HepG2 (cell line): ENCODE data around the gene LYSMD1. TPM values are rescaled to one million over a fixed set of nuclear protein-coding genes. Genes with fewer than 3 reads are reported as not detected.

Source experiments
- E2F2 ChIP-seq: sonication (generic); formaldehyde crosslinking; IDR thresholded peaks from 2 replicates; pipeline ENCODE4 v1.4.0; 2020; ENCODE audit warnings: missing genetic modification reagents, borderline replicate concordance
- FOXO4 ChIP-seq: sonication (generic); formaldehyde crosslinking; conservative IDR thresholded peaks from 2 replicates; pipeline ENCODE4 v1.8.1; 2023; ENCODE audit warnings: missing genetic modification reagents
- GZF1 ChIP-seq: sonication (generic); formaldehyde crosslinking; IDR thresholded peaks from 2 replicates; pipeline ENCODE4 v1.5.1; 2020; ENCODE audit warnings: mild to moderate bottlenecking, missing genetic modification reagents
- HMGA1 ChIP-seq: sonication (generic); formaldehyde crosslinking; conservative IDR thresholded peaks from 2 replicates; pipeline ENCODE4 v1.4.0; 2020; ENCODE audit warnings: missing genetic modification reagents
- HNF4A ChIP-seq: sonication (generic); formaldehyde crosslinking; IDR thresholded peaks from 2 replicates; pipeline ENCODE4 v1.4.0; 2020; ENCODE audit warnings: missing genetic modification reagents
- NFKBIZ ChIP-seq: IDR thresholded peaks from 2 replicates; pipeline ENCODE4 v1.6.1; 2018; ENCODE audit warnings: missing genetic modification reagents, missing compliant biosample characterization
- RORA ChIP-seq: sonication (generic); formaldehyde crosslinking; IDR thresholded peaks from 2 replicates; pipeline ENCODE4 v1.5.0; 2020; ENCODE audit warnings: mild to moderate bottlenecking, missing genetic modification reagents, moderate library complexity
- TCF7 ChIP-seq: sonication (generic); IDR thresholded peaks from 2 replicates; pipeline ENCODE4 v1.6.1; 2016; ENCODE audit warnings: antibody characterized with exemption, low read depth
- THYN1 ChIP-seq: sonication (generic); formaldehyde crosslinking; IDR thresholded peaks from 2 replicates; pipeline ENCODE4 v1.8.1; 2023; ENCODE audit warnings: low read depth, mild to moderate bottlenecking, moderate library complexity, missing genetic modification reagents, borderline replicate concordance
- YEATS2 ChIP-seq: sonication (generic); formaldehyde crosslinking; IDR thresholded peaks from 2 replicates; pipeline ENCODE4 v1.4.0; 2020; ENCODE audit warnings: missing genetic modification reagents, borderline replicate concordance
- ZBTB20 ChIP-seq: sonication (generic); formaldehyde crosslinking; IDR thresholded peaks from 2 replicates; pipeline ENCODE4 v1.8.1; 2023; ENCODE audit warnings: missing genetic modification reagents, low read depth, mild to moderate bottlenecking, borderline replicate concordance
- ZC3H4 ChIP-seq: sonication (generic); formaldehyde crosslinking; IDR thresholded peaks from 2 replicates; pipeline ENCODE4 v1.4.0; 2020; ENCODE audit warnings: missing genetic modification reagents, borderline replicate concordance
- ZMYM4 ChIP-seq: sonication (generic); formaldehyde crosslinking; IDR thresholded peaks from 2 replicates; pipeline ENCODE4 v1.8.1; 2023; ENCODE audit warnings: mild to moderate bottlenecking, missing genetic modification reagents
- ZNF276 ChIP-seq: sonication (generic); formaldehyde crosslinking; IDR thresholded peaks from 2 replicates; pipeline ENCODE4 v1.4.0; 2020; ENCODE audit warnings: mild to moderate bottlenecking, low read depth, missing genetic modification reagents
- ZNF292 ChIP-seq: sonication (generic); formaldehyde crosslinking; IDR thresholded peaks from 2 replicates; pipeline ENCODE4 v1.8.1; 2022; ENCODE audit warnings: mild to moderate bottlenecking, low read depth, missing genetic modification reagents, borderline replicate concordance
- ZNF468 ChIP-seq: sonication (generic); formaldehyde crosslinking; IDR thresholded peaks from 2 replicates; pipeline ENCODE4 v1.8.0; 2022; ENCODE audit warnings: mild to moderate bottlenecking, moderate library complexity, missing genetic modification reagents
- ZNF709 ChIP-seq: sonication (generic); formaldehyde crosslinking; IDR thresholded peaks from 2 replicates; pipeline ENCODE4 v1.5.0; 2020; ENCODE audit warnings: mild to moderate bottlenecking, missing genetic modification reagents
- ZNF737 ChIP-seq: sonication (generic); formaldehyde crosslinking; IDR thresholded peaks from 2 replicates; pipeline ENCODE4 v1.5.0; 2020; ENCODE audit warnings: missing genetic modification reagents, mild to moderate bottlenecking, borderline replicate concordance
- ZNF782 ChIP-seq: sonication (generic); formaldehyde crosslinking; IDR thresholded peaks from 2 replicates; pipeline ENCODE4 v1.4.0; 2020; ENCODE audit warnings: missing genetic modification reagents, mild to moderate bottlenecking, borderline replicate concordance
- polyA plus RNA-seq, 8 experiments: library from polyadenylated mRNA; depleted of rRNA in 3 of 8; stranded (reverse) in 7 of 8; unstranded in 1 of 8; fragments of >200 nt; fragmentation: Illumina TruSeq in 4 of 8; extraction: Trizol in 4 of 8; gene quantifications; 2 replicates each; pipeline versions ENCODE4 v1.2.1 to v1.2.3, GENCODE V29; 2011 to 2016; ENCODE audit warnings: low read depth in 4 of 8, missing spikeins in 1 of 8, mixed read lengths in 1 of 8; ENCODE audit not compliant: insufficient read depth in 1 of 8
- total RNA-seq, 5 experiments: library from RNA; depleted of rRNA; stranded (reverse); fragments of >200 nt; fragmentation: Illumina TruSeq; extraction: Trizol; gene quantifications; 2 replicates each; pipeline ENCODE4 v1.2.3, GENCODE V29; 2016; ENCODE audit warnings: low read depth in 1 of 5
- TF ChIP-seq, protein P1 (sequence below): sonication (generic); formaldehyde crosslinking; IDR thresholded peaks from 2 replicates; pipeline ENCODE4 v1.5.0; 2020; ENCODE audit warnings: mild to moderate bottlenecking, missing genetic modification reagents
- TF ChIP-seq, protein P2 (sequence below): sonication (generic); formaldehyde crosslinking; IDR thresholded peaks from 2 replicates; pipeline ENCODE4 v1.4.0; 2020; ENCODE audit warnings: mild to moderate bottlenecking, missing genetic modification reagents

Gene LYSMD1
- total and polyA plus RNA-seq, 2 of the 13 experiments (the other 11 are each of a cell fraction or from before 2014, with no cell fraction given) = 3.8 to 4.8 TPM

DNA sequence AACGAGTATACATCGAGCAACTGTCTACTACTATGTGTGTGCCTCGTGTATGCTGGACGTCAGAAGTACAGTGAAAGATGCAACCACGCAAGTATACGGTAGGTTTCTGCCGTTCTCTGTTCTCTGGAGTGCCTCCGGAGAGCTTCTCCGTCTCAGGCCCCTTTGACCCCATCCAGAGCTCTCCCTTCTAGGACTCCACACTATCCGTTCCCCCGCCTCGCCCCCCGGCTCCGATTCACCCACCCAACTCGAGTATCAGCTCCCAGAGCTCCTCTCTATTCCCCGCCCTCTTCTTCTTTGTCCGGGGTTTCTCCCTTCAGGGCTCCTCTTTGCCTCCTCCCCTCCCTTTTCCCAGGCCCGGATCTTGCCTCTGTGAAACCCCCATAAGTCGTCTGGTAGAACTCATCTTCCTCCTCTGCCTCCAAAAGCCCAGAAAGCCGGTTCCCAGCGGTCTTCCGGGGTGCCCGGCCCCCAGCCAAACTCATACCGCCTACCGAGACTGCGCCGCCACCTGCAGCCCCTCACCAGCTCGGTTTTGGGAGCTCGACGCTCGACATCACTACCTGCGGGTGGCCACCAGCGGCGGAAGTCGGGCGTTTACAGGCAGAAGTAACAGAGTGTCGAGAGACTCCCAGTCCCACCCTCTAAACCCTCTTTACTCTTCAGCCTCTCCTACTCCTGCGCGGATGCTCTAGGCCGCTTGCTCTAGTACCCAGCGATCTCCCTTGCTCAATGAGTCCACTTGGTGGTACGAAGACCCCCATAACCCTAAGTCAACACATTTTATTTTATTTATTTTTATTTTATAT, 24.1 kb upstream of the LYSMD1 start, which contains the start of gene VPS72 (continued):
- no peak for TF ChIP-seq FOXO4 (CRISPR knock-in tag)
- peak; percentile 41; the same call in 1 of the 2 replicates for TF ChIP-seq ZBTB20 (CRISPR knock-in tag)
- TF ChIP-seq ZNF468 (CRISPR knock-in tag) = no peak
- 0 out of 2 replicates have a peak, but pooled peaks have one; percentile 44 for TF ChIP-seq GZF1 (CRISPR knock-in tag)
- TF ChIP-seq, protein P1, sequence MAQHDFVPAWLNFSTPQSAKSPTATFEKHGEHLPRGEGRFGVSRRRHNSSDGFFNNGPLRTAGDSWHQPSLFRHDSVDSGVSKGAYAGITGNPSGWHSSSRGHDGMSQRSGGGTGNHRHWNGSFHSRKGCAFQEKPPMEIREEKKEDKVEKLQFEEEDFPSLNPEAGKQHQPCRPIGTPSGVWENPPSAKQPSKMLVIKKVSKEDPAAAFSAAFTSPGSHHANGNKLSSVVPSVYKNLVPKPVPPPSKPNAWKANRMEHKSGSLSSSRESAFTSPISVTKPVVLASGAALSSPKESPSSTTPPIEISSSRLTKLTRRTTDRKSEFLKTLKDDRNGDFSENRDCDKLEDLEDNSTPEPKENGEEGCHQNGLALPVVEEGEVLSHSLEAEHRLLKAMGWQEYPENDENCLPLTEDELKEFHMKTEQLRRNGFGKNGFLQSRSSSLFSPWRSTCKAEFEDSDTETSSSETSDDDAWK = no peak
- TF ChIP-seq YEATS2 (CRISPR knock-in tag) = peak; percentile 95
- TF ChIP-seq ZNF709 (CRISPR knock-in tag) = peak; percentile 75
- TF ChIP-seq THYN1 (CRISPR knock-in tag) = no peak
- peak; percentile 71 for TF ChIP-seq ZMYM4 (CRISPR knock-in tag)
- no peak for TF ChIP-seq ZNF276
- TF ChIP-seq HNF4A = 0 out of 2 replicates have a peak, but pooled peaks have one; percentile 13
- no peak for TF ChIP-seq ZNF782 (CRISPR knock-in tag)
- no peak for TF ChIP-seq NFKBIZ
- no peak for TF ChIP-seq ZC3H4 (CRISPR knock-in tag)
- no peak for TF ChIP-seq HMGA1 (CRISPR knock-in tag)
- 0 out of 2 replicates have a peak, but pooled peaks have one; percentile 24 for TF ChIP-seq E2F2 (CRISPR knock-in tag)
- TF ChIP-seq TCF7 = no peak
- peak; percentile 50; the same call in 1 of the 2 replicates for TF ChIP-seq ZNF292 (CRISPR knock-in tag)
- TF ChIP-seq, protein P2, sequence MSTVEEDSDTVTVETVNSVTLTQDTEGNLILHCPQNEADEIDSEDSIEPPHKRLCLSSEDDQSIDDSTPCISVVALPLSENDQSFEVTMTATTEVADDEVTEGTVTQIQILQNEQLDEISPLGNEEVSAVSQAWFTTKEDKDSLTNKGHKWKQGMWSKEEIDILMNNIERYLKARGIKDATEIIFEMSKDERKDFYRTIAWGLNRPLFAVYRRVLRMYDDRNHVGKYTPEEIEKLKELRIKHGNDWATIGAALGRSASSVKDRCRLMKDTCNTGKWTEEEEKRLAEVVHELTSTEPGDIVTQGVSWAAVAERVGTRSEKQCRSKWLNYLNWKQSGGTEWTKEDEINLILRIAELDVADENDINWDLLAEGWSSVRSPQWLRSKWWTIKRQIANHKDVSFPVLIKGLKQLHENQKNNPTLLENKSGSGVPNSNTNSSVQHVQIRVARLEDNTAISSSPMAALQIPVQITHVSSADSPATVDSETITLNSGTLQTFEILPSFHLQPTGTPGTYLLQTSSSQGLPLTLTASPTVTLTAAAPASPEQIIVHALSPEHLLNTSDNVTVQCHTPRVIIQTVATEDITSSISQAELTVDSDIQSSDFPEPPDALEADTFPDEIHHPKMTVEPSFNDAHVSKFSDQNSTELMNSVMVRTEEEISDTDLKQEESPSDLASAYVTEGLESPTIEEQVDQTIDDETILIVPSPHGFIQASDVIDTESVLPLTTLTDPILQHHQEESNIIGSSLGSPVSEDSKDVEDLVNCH (CRISPR knock-in tag) = no peak
- TF ChIP-seq RORA (CRISPR knock-in tag) = no peak
- TF ChIP-seq ZNF737 (CRISPR knock-in tag) = no peak
